ENCODE measurements around the gene FOXK2. TPM values are rescaled to one million over a fixed set of nuclear protein-coding genes. Genes with fewer than 3 reads are reported as not detected.

FOXK2 gene
- total RNA-seq, 4 donors from 2014 or later, result 70.7 to 109 (median 85.0) TPM

DNA sequence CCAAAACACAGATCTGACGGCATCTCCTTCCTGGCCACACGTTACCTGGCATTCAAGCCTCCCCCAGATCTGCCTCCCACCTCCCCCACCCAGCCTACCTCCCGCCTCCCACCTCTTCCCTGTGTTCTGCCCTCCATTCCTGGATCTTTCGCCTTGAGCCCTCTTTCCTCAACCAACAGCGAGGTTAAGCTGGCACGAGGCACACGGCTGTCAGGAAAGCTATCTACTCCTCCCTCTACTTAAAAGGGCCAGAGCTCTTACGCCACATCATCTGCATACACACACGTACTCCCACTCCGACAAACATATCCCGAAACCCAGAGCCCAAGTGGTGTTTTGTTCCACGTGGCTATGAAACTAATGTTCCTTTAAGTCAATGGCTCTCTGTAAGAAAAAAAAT is 110.7 kb downstream of the FOXK2 start:
- H3K36me3 ChIP-seq, result peaks cover 0 to 41% of the 10 kb centered on the region in 2 donors
- no peak for ATAC-seq
- in situ Hi-C loops (cut with MboI; ENCODE audit: low sequenced_read_pairs in 4 of 4), result no loop called here

DNA sequence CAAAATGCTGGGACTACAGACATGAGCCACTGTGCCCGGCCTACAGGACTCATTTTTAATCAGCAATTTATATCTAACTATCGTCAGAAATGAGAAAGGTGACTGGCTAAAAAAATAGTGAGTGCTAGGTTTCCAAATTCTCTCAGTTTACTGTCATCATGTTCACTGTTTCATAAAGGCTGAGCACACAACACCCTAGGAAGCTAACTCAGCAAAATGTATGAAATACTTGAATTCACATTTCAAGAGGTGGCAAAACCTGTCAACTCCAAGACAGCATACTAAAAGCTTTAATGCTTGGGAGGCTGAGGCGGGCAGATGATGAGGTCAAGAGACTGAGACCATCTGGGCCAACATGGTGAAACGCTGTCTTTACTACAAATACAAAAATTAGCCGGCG is 112.0 kb downstream of the FOXK2 start:
- Histone ChIP-seq H3K27ac (no peak overlapping the region), H3K27me3 (no peaks in the 10 kb centered on the region), H3K4me1 (peaks cover 0 to 3% of the 10 kb centered on the region in 2 donors), H3K36me3 (peaks cover 0 to 35% of the 10 kb centered on the region in 2 donors), H3K9me3 (no peaks in the 10 kb centered on the region), H3K4me3 (no peak overlapping the region)
- in situ Hi-C loops (cut with MboI; ENCODE audit: low sequenced_read_pairs in 4 of 4) (no loop called here), intact Hi-C loops (cut with DNase I; ENCODE audit: low total_unique reads) (no loop called here)
- DNase-seq (no peak), ATAC-seq (no peak)
- no peak for TF ChIP-seq POLR2A (IDR thresholded peaks at IDR 0.05)
- TF ChIP-seq, protein P1, sequence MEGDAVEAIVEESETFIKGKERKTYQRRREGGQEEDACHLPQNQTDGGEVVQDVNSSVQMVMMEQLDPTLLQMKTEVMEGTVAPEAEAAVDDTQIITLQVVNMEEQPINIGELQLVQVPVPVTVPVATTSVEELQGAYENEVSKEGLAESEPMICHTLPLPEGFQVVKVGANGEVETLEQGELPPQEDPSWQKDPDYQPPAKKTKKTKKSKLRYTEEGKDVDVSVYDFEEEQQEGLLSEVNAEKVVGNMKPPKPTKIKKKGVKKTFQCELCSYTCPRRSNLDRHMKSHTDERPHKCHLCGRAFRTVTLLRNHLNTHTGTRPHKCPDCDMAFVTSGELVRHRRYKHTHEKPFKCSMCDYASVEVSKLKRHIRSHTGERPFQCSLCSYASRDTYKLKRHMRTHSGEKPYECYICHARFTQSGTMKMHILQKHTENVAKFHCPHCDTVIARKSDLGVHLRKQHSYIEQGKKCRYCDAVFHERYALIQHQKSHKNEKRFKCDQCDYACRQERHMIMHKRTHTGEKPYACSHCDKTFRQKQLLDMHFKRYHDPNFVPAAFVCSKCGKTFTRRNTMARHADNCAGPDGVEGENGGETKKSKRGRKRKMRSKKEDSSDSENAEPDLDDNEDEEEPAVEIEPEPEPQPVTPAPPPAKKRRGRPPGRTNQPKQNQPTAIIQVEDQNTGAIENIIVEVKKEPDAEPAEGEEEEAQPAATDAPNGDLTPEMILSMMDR (IDR thresholded peaks at IDR 0.05 in 4 of 5, conservative IDR thresholded peaks at IDR 0.05 in 1 of 5), result no peak

More for the DNA sequence above, 110.7 kb downstream of the FOXK2 start:
- Histone ChIP-seq H3K9me3 (no peaks in the 10 kb centered on the region), H3K27ac (no peak overlapping the region), H3K4me1 (peaks cover 0 to 3% of the 10 kb centered on the region in 2 donors), H3K4me3 (no peak overlapping the region), H3K27me3 (no peaks in the 10 kb centered on the region)
- TF ChIP-seq, protein P1 (IDR thresholded peaks at IDR 0.05 in 4 of 5, conservative IDR thresholded peaks at IDR 0.05 in 1 of 5), result no peak
- no peak for TF ChIP-seq POLR2A (IDR thresholded peaks at IDR 0.05)
- intact Hi-C loops (cut with DNase I; ENCODE audit: low total_unique reads), result no loop called here
- no peak for DNase-seq

DNA sequence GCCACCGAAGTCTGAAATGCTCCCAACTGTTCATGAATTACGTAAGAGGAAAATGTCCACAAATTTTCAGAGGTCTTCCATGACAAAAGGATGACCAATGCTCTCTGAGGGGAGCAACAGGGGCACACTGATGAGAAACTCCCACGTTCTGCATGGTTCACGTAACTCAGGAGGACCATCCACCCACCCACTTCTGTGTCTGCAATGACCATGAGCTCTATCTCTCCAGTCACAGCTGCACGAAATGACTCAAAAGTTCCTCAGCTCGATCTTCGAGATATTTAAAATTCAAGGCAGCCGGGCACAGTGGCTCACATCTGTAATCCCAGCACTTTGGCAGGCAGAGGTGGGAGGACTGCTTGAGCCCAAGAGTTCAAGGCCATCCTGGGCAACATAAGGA is 112.9 kb downstream of the FOXK2 start:
- Histone ChIP-seq H3K36me3 (peaks cover 0 to 32% of the 10 kb centered on the region in 2 donors), H3K27ac (no peak overlapping the region), H3K4me1 (peaks cover 0 to 3% of the 10 kb centered on the region in 2 donors), H3K27me3 (no peaks in the 10 kb centered on the region), H3K4me3 (no peak overlapping the region), H3K9me3 (no peaks in the 10 kb centered on the region)
- ATAC-seq, result no peak
- no peak for DNase-seq
- TF ChIP-seq POLR2A (IDR thresholded peaks at IDR 0.05), result no peak
- TF ChIP-seq, protein P1 (IDR thresholded peaks at IDR 0.05 in 4 of 5, conservative IDR thresholded peaks at IDR 0.05 in 1 of 5), result no peak
- intact Hi-C loops (cut with DNase I; ENCODE audit: low total_unique reads) (no loop called here), in situ Hi-C loops (cut with MboI; ENCODE audit: low sequenced_read_pairs in 4 of 4) (no loop called here)

DNA sequence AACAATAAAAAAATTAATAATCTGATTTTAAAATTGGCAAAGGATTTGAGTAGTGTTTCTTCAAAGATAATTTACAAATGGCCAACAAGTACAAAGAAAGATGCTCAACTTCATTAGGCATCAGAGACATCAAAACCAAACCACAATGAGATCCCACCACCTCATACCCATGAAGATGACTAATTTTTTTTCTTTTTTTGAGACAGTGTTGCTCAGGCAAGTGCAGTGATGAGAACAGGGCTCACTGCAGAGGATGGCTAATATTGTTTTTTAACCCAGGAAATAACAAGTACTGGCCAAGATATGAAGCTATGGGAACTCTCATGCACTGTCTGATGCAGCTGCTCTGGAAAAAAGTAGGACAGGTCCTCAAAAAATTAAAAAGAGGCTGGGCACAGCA is 113.8 kb downstream of the FOXK2 start:
- in situ Hi-C loops (cut with MboI; ENCODE audit: low sequenced_read_pairs in 4 of 4), result no loop called here
- intact Hi-C loops (cut with DNase I; ENCODE audit: low total_unique reads), result no loop called here
- ATAC-seq, result no peak
- Histone ChIP-seq H3K27ac (no peak overlapping the region), H3K9me3 (no peaks in the 10 kb centered on the region), H3K4me1 (peaks cover 0 to 3% of the 10 kb centered on the region in 2 donors), H3K36me3 (peaks cover 0 to 23% of the 10 kb centered on the region in 2 donors), H3K4me3 (no peak overlapping the region), H3K27me3 (no peaks in the 10 kb centered on the region)
- TF ChIP-seq POLR2A (IDR thresholded peaks at IDR 0.05), result no peak
- TF ChIP-seq, protein P1 (IDR thresholded peaks at IDR 0.05 in 4 of 5, conservative IDR thresholded peaks at IDR 0.05 in 1 of 5), result no peak
- DNase-seq, result no peak

All from gastrocnemius medialis (tissue), 4 donors.